ENCODE data around the gene LRRC4C.

The LRRC4C gene

GRCh38 chr11:40434926-40435325 lies 1024.5 kb downstream of the LRRC4C start:
- no peak overlapping the region for H3K18ac ChIP-seq (ENCODE audit: low read length)
- DNase-seq: no peak
- H2BK120ac ChIP-seq (ENCODE audit: insufficient read depth, low read length, poor library complexity): no peak overlapping the region
- H3K9me3 ChIP-seq (ENCODE audit: insufficient read depth, low read depth, low read length): no peaks in the 10 kb centered on the region
- no peak overlapping the region for H2AK5ac ChIP-seq (ENCODE audit: low read length)
- H4K12ac ChIP-seq (ENCODE audit: low read depth, low read length): no peak overlapping the region
- no peak overlapping the region for H2BK12ac ChIP-seq (ENCODE audit: low read length)
- H2BK5ac ChIP-seq (ENCODE audit: low read depth, low read length, poor library complexity): no peak overlapping the region
- H3K14ac ChIP-seq (ENCODE audit: low read length): no peak overlapping the region
- no peak overlapping the region for H3K4me3 ChIP-seq (ENCODE audit: low read depth, low read length)
- no peak overlapping the region for H4K91ac ChIP-seq (ENCODE audit: low read depth, low read length)
- H2AFZ ChIP-seq (ENCODE audit: insufficient read depth, low read length, poor library complexity): no peak overlapping the region
- H3K36me3 ChIP-seq (ENCODE audit: control insufficient read depth in 1 of 2, insufficient read depth in 2 of 2, low read length in 2 of 2): no peaks in the 10 kb centered on the region
- no peaks in the 10 kb centered on the region for H3K79me1 ChIP-seq (ENCODE audit: low read length)
- H3K27ac ChIP-seq (ENCODE audit: low read depth, low read length): no peak overlapping the region
- no peak overlapping the region for H3K9ac ChIP-seq (ENCODE audit: low read length)
- H4K8ac ChIP-seq (ENCODE audit: low read depth, low read length): no peak overlapping the region
- no peak overlapping the region for H3K23ac ChIP-seq (ENCODE audit: low read length)
- WGBS (ENCODE audit: extremely low coverage, insufficient coverage, insufficient read length): no CpG with 5 or more reads among the region's 2 CpGs
- H3K4me2 ChIP-seq (ENCODE audit: low read length): no peak overlapping the region
- no peak overlapping the region for H3K4ac ChIP-seq (ENCODE audit: low read depth, low read length)
- no peaks in the 10 kb centered on the region for H3K4me1 ChIP-seq (ENCODE audit: control insufficient read depth in 1 of 2, insufficient read depth in 2 of 2, low read length in 2 of 2)
- H3K27me3 ChIP-seq (ENCODE audit: insufficient read depth, low read length): no peaks in the 10 kb centered on the region
- H3K79me2 ChIP-seq (ENCODE audit: control insufficient read depth, insufficient read depth, low read length, poor library complexity): no peaks in the 10 kb centered on the region

- no peak overlapping the region for H2AK5ac ChIP-seq (ENCODE audit: low read length)
- no peak overlapping the region for H3K23ac ChIP-seq (ENCODE audit: low read length)
- no peak overlapping the region for H3K4ac ChIP-seq (ENCODE audit: low read depth, low read length)
- H2BK5ac ChIP-seq (ENCODE audit: low read depth, low read length, poor library complexity): no peak overlapping the region
- no CpG with 5 or more reads among the region's 2 CpGs for WGBS (ENCODE audit: extremely low coverage, insufficient coverage, insufficient read length)
- H3K36me3 ChIP-seq (ENCODE audit: control insufficient read depth in 1 of 2, insufficient read depth in 2 of 2, low read length in 2 of 2): no peaks in the 10 kb centered on the region
- no peak overlapping the region for H3K9ac ChIP-seq (ENCODE audit: low read length)
- H4K12ac ChIP-seq (ENCODE audit: low read depth, low read length): no peak overlapping the region
- H3K79me1 ChIP-seq (ENCODE audit: low read length): no peaks in the 10 kb centered on the region
- H4K8ac ChIP-seq (ENCODE audit: low read depth, low read length): no peak overlapping the region
- no peak overlapping the region for H2BK120ac ChIP-seq (ENCODE audit: insufficient read depth, low read length, poor library complexity)
- H3K14ac ChIP-seq (ENCODE audit: low read length): no peak overlapping the region
- H3K79me2 ChIP-seq (ENCODE audit: control insufficient read depth, insufficient read depth, low read length, poor library complexity): no peaks in the 10 kb centered on the region
- H2BK12ac ChIP-seq (ENCODE audit: low read length): no peak overlapping the region
- no peak overlapping the region for H2AFZ ChIP-seq (ENCODE audit: insufficient read depth, low read length, poor library complexity)
- H3K4me2 ChIP-seq (ENCODE audit: low read length): no peak overlapping the region
- H3K18ac ChIP-seq (ENCODE audit: low read length): no peak overlapping the region
- no peaks in the 10 kb centered on the region for H3K4me1 ChIP-seq (ENCODE audit: control insufficient read depth in 1 of 2, insufficient read depth in 2 of 2, low read length in 2 of 2)
- H3K9me3 ChIP-seq (ENCODE audit: insufficient read depth, low read depth, low read length): no peaks in the 10 kb centered on the region
- H4K91ac ChIP-seq (ENCODE audit: low read depth, low read length): no peak overlapping the region
- DNase-seq: no peak
- no peak overlapping the region for H3K27ac ChIP-seq (ENCODE audit: low read depth, low read length)
- H3K4me3 ChIP-seq (ENCODE audit: low read depth, low read length): no peak overlapping the region
- H3K27me3 ChIP-seq (ENCODE audit: insufficient read depth, low read length): no peaks in the 10 kb centered on the region
Observed at GRCh38 chr11:40432358-40432757, 1027.1 kb downstream of the LRRC4C start.

GRCh38 chr11:40425168-40425567 lies 1034.3 kb downstream of the LRRC4C start:
- H3K4me3 ChIP-seq (ENCODE audit: low read depth, low read length): no peak overlapping the region
- H2BK5ac ChIP-seq (ENCODE audit: low read depth, low read length, poor library complexity): no peak overlapping the region
- H3K27ac ChIP-seq (ENCODE audit: low read depth, low read length): no peak overlapping the region
- no peak overlapping the region for H3K4me2 ChIP-seq (ENCODE audit: low read length)
- no peak overlapping the region for H3K4ac ChIP-seq (ENCODE audit: low read depth, low read length)
- H3K79me2 ChIP-seq (ENCODE audit: control insufficient read depth, insufficient read depth, low read length, poor library complexity): no peaks in the 10 kb centered on the region
- H2AK5ac ChIP-seq (ENCODE audit: low read length): no peak overlapping the region
- no peak overlapping the region for H2BK120ac ChIP-seq (ENCODE audit: insufficient read depth, low read length, poor library complexity)
- no peak overlapping the region for H3K18ac ChIP-seq (ENCODE audit: low read length)
- H2AFZ ChIP-seq (ENCODE audit: insufficient read depth, low read length, poor library complexity): no peak overlapping the region
- no peak overlapping the region for H3K14ac ChIP-seq (ENCODE audit: low read length)
- no peak overlapping the region for H4K12ac ChIP-seq (ENCODE audit: low read depth, low read length)
- no peaks in the 10 kb centered on the region for H3K4me1 ChIP-seq (ENCODE audit: control insufficient read depth in 1 of 2, insufficient read depth in 2 of 2, low read length in 2 of 2)
- no peaks in the 10 kb centered on the region for H3K27me3 ChIP-seq (ENCODE audit: insufficient read depth, low read length)
- DNase-seq: no peak
- H3K9me3 ChIP-seq (ENCODE audit: insufficient read depth, low read depth, low read length): no peaks in the 10 kb centered on the region
- WGBS (ENCODE audit: extremely low coverage, insufficient coverage, insufficient read length): no CpG with 5 or more reads among the region's 1 CpG
- H3K36me3 ChIP-seq (ENCODE audit: control insufficient read depth in 1 of 2, insufficient read depth in 2 of 2, low read length in 2 of 2): no peaks in the 10 kb centered on the region
- no peak overlapping the region for H4K91ac ChIP-seq (ENCODE audit: low read depth, low read length)
- no peak overlapping the region for H4K8ac ChIP-seq (ENCODE audit: low read depth, low read length)
- no peak overlapping the region for H2BK12ac ChIP-seq (ENCODE audit: low read length)
- no peaks in the 10 kb centered on the region for H3K79me1 ChIP-seq (ENCODE audit: low read length)
- no peak overlapping the region for H3K9ac ChIP-seq (ENCODE audit: low read length)
- no peak overlapping the region for H3K23ac ChIP-seq (ENCODE audit: low read length)

- Histone ChIP-seq H2AFZ (ENCODE audit: insufficient read depth, low read length, poor library complexity) (no peak overlapping the region), H3K18ac (ENCODE audit: low read length) (no peak overlapping the region), H3K36me3 (ENCODE audit: control insufficient read depth in 1 of 2, insufficient read depth in 2 of 2, low read length in 2 of 2) (no peaks in the 10 kb centered on the region), H3K27ac (ENCODE audit: low read depth, low read length) (no peak overlapping the region), H3K27me3 (ENCODE audit: insufficient read depth, low read length) (no peaks in the 10 kb centered on the region), H2BK120ac (ENCODE audit: insufficient read depth, low read length, poor library complexity) (no peak overlapping the region), H3K79me2 (ENCODE audit: control insufficient read depth, insufficient read depth, low read length, poor library complexity) (no peaks in the 10 kb centered on the region), H3K4me1 (ENCODE audit: control insufficient read depth in 1 of 2, insufficient read depth in 2 of 2, low read length in 2 of 2) (no peaks in the 10 kb centered on the region), H3K14ac (ENCODE audit: low read length) (no peak overlapping the region), H3K9me3 (ENCODE audit: insufficient read depth, low read depth, low read length) (no peaks in the 10 kb centered on the region), H4K8ac (ENCODE audit: low read depth, low read length) (no peak overlapping the region), H3K4ac (ENCODE audit: low read depth, low read length) (no peak overlapping the region), H2BK12ac (ENCODE audit: low read length) (no peak overlapping the region), H3K23ac (ENCODE audit: low read length) (no peak overlapping the region), H3K4me3 (ENCODE audit: low read depth, low read length) (no peak overlapping the region), H2AK5ac (ENCODE audit: low read length) (no peak overlapping the region), H2BK5ac (ENCODE audit: low read depth, low read length, poor library complexity) (no peak overlapping the region), H3K9ac (ENCODE audit: low read length) (no peak overlapping the region), H4K91ac (ENCODE audit: low read depth, low read length) (no peak overlapping the region), H3K79me1 (ENCODE audit: low read length) (no peaks in the 10 kb centered on the region), H4K12ac (ENCODE audit: low read depth, low read length) (no peak overlapping the region), H3K4me2 (ENCODE audit: low read length) (no peak overlapping the region)
- no peak for DNase-seq
- no CpG with 5 or more reads among the region's 6 CpGs for WGBS (ENCODE audit: extremely low coverage, insufficient coverage, insufficient read length)
Observed at GRCh38 chr11:40421208-40421981, 1038.1 kb downstream of the LRRC4C start.
